Measurements from ENCODE around the gene RACGAP1. TPM values are rescaled to one million over a fixed set of nuclear protein-coding genes. Genes with fewer than 3 reads are reported as not detected.
"Not testable (repeated sequence)": the region's sequence is repeated elsewhere in the genome, so short reads cannot be mapped to it uniquely, and the experiment has no call there.

Gene RACGAP1
- total RNA-seq, 1 experiment from 2014 or later: 95.3 TPM

- Histone ChIP-seq H3K36me3 (ENCODE audit: low read depth, low read length) (peaks cover 72% of the 10 kb centered on the region), H3K79me2 (ENCODE audit: low read length) (no peaks in the 10 kb centered on the region), H4K20me1 (ENCODE audit: low read length) (no peaks in the 10 kb centered on the region), H3K9me3 (ENCODE audit: low read length) (no peaks in the 10 kb centered on the region), H3K4me2 (ENCODE audit: low read length) (no peak overlapping the region), H3K27me3 (ENCODE audit: low read length) (no peaks in the 10 kb centered on the region), H3K4me1 (ENCODE audit: insufficient read depth, low read length) (no peaks in the 10 kb centered on the region), H3K9me2 (replicated peaks; ENCODE audit: low read length) (no peaks in the 10 kb centered on the region), H2AFZ (ENCODE audit: low read length) (no peak overlapping the region), H3K9ac (ENCODE audit: low read length) (no peak overlapping the region), H3K27ac (ENCODE audit: low read length) (no peak overlapping the region), H3F3A (ENCODE audit: low read length, unreplicated experiment) (no peaks in the 10 kb centered on the region), H3K4me3 (ENCODE audit: low read length) (no peak overlapping the region)
- TF ChIP-seq EZH2 (IDR thresholded peaks at IDR 0.05; ENCODE audit: low read length, unreplicated experiment) (no peak), CTCF (conservative IDR thresholded peaks at IDR 0.05; ENCODE audit: low read depth, low read length) (no peak)
- ChIA-PET POLR2A (ENCODE audit: unreplicated experiment) (no interaction called here), CTCF (no interaction called here)
- no peak for DNase-seq
- intact Hi-C loops (cut with micrococcal nuclease): no loop called here
- no TSS peak for BruUV-seq (replicated peaks)
- ATAC-seq: no peak
Measured at GRCh38 chr12:49990273-49990672, 35.0 kb downstream of the RACGAP1 start.

- H3K79me2 ChIP-seq (ENCODE audit: low read length); H3K4me3 ChIP-seq (ENCODE audit: low read length); H3K9ac ChIP-seq (ENCODE audit: low read length); H3K27ac ChIP-seq (ENCODE audit: low read length); intact Hi-C loops (cut with micrococcal nuclease); H3K27me3 ChIP-seq (ENCODE audit: low read length); CTCF ChIA-PET; H2AFZ ChIP-seq (ENCODE audit: low read length); DNase-seq; H3F3A ChIP-seq (ENCODE audit: low read length, unreplicated experiment); H3K9me2 ChIP-seq (replicated peaks; ENCODE audit: low read length); POLR2A ChIA-PET (ENCODE audit: unreplicated experiment); H3K4me2 ChIP-seq (ENCODE audit: low read length); H3K9me3 ChIP-seq (ENCODE audit: low read length); ATAC-seq; H3K4me1 ChIP-seq (ENCODE audit: insufficient read depth, low read length); H4K20me1 ChIP-seq (ENCODE audit: low read length): not testable (repeated sequence)
- TSS peak; percentile 38 for BruUV-seq (replicated peaks)
- H3K36me3 ChIP-seq (ENCODE audit: low read depth, low read length): peaks cover 65% of the 10 kb centered on the region
Measured at GRCh38 chr12:49989400-49989799, 35.9 kb downstream of the RACGAP1 start.

GRCh38 chr12:49987625-49988303 is 37.5 kb downstream of the RACGAP1 start:
- H3K9me2 ChIP-seq (replicated peaks; ENCODE audit: low read length): no peaks in the 10 kb centered on the region
- H3F3A ChIP-seq (ENCODE audit: low read length, unreplicated experiment): no peaks in the 10 kb centered on the region
- no peak overlapping the region for H3K27ac ChIP-seq (ENCODE audit: low read length)
- H3K4me2 ChIP-seq (ENCODE audit: low read length): no peak overlapping the region
- DNase-seq: no peak
- H2AFZ ChIP-seq (ENCODE audit: low read length): no peak overlapping the region
- CTCF ChIA-PET: no interaction called here
- no peaks in the 10 kb centered on the region for H3K79me2 ChIP-seq (ENCODE audit: low read length)
- H3K9me3 ChIP-seq (ENCODE audit: low read length): no peaks in the 10 kb centered on the region
- ATAC-seq: no peak
- no peaks in the 10 kb centered on the region for H4K20me1 ChIP-seq (ENCODE audit: low read length)
- TF ChIP-seq CTCF (conservative IDR thresholded peaks at IDR 0.05; ENCODE audit: low read depth, low read length): no peak
- no peak for TF ChIP-seq EZH2 (IDR thresholded peaks at IDR 0.05; ENCODE audit: low read length, unreplicated experiment)
- TF ChIP-seq EZH2phosphoT487 (IDR thresholded peaks at IDR 0.05; ENCODE audit: borderline replicate concordance, low read length): no peak
- H3K36me3 ChIP-seq (ENCODE audit: low read depth, low read length): peaks cover 54% of the 10 kb centered on the region
- intact Hi-C loops (cut with micrococcal nuclease): no loop called here
- H3K9ac ChIP-seq (ENCODE audit: low read length): no peak overlapping the region
- no peaks in the 10 kb centered on the region for H3K27me3 ChIP-seq (ENCODE audit: low read length)
- POLR2A ChIA-PET (ENCODE audit: unreplicated experiment): no interaction called here
- H3K4me3 ChIP-seq (ENCODE audit: low read length): no peak overlapping the region
- no TSS peak for BruUV-seq (replicated peaks)
- peaks cover 9% of the 10 kb centered on the region; the same call in 1 of the 2 replicates for H3K4me1 ChIP-seq (ENCODE audit: insufficient read depth, low read length)

- H3K9ac ChIP-seq (ENCODE audit: low read length); H3K27ac ChIP-seq (ENCODE audit: low read length); H2AFZ ChIP-seq (ENCODE audit: low read length); H3F3A ChIP-seq (ENCODE audit: low read length, unreplicated experiment); ATAC-seq; CTCF ChIA-PET; H3K9me3 ChIP-seq (ENCODE audit: low read length); H3K4me1 ChIP-seq (ENCODE audit: insufficient read depth, low read length); H3K27me3 ChIP-seq (ENCODE audit: low read length); H3K4me3 ChIP-seq (ENCODE audit: low read length); H4K20me1 ChIP-seq (ENCODE audit: low read length); H3K4me2 ChIP-seq (ENCODE audit: low read length); intact Hi-C loops (cut with micrococcal nuclease); H3K9me2 ChIP-seq (replicated peaks; ENCODE audit: low read length); BruUV-seq (replicated peaks); H3K79me2 ChIP-seq (ENCODE audit: low read length); DNase-seq: not testable (repeated sequence)
- POLR2A ChIA-PET (ENCODE audit: unreplicated experiment): interaction anchor here (0.5 kb wide), 1 partner anchor 118 kb away, joined by 3 read pairs; the partner anchor contains the start of gene GPD1
- peaks cover 41% of the 10 kb centered on the region for H3K36me3 ChIP-seq (ENCODE audit: low read depth, low read length)
Measured at GRCh38 chr12:49986476-49986875, 38.8 kb downstream of the RACGAP1 start.

Data from PC-3 (cell line).